ENCODE data around the gene CBFA2T3.

The CBFA2T3 gene

GRCh38 chr16:88951989-88952388 lies 25.0 kb downstream of the CBFA2T3 start:
- DNase-seq: no peak
- H3K9me3 ChIP-seq: no peaks in the 10 kb centered on the region
- H3K4me3 ChIP-seq: no peak overlapping the region
- H3K36me3 ChIP-seq: no peaks in the 10 kb centered on the region
- no peak overlapping the region for H3K27ac ChIP-seq
- intact Hi-C loops (cut with DNase I; ENCODE audit: low total_unique reads): no loop called here
- no peak for TF ChIP-seq CTCF (IDR thresholded peaks at IDR 0.05)
- no peaks in the 10 kb centered on the region for H3K4me1 ChIP-seq
- H3K27me3 ChIP-seq: peaks cover 0 to 50% of the 10 kb centered on the region in 2 donors

DNA sequence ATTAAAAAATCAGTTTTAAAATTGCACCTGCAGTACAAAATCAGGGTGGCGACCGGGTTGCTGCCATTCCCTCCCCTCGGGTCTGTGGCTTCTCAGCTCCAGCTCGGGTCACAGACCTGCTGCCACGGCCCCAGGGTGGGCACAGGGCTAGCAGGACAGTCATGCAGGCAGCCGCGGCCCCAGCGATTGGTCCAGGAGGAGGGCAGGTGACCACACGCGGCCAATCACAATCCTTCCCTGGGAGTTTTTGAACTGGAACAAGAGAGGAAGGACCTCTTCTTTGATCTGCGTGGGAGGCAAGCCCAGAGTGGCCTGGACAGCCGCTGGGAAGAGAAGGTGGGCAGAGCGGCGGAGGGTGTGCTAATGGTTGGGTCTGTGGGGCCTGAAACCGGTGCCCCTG lies 25.5 kb downstream of the CBFA2T3 start:
- H3K9me3 ChIP-seq: no peaks in the 10 kb centered on the region
- no peak for DNase-seq

DNA sequence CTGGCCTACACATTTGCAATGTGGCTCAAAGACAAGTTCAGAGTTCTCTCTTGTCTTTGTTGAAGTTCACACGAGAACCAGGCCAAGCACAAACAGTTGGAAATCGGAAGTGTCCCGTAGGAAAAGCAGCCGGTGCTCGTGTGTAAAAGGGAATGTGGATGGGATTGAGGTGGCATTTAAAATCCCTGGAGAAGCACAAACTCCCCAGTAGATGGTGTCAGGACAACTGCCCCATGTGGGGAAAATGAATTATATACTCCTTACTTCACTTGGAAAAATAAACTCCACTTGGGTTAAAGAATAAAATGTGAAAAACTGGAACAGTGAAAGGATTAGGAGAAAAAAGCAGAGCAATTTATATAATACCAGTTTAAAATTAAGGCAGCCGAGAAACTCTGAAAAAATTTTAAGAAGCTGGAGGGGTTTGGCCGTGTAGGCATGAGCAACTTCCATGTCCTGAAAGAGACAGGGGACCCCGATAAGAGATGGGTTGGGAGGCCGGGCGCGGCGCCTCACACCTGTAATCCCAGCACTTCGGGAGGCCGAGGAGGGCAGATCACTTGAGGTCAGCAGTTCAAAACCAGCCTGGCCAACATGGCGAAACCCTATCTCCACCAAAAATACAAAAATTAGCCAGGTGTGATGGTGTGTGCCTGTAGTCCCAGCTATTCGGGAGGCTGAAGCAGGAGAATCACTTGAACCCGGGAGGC lies 28.1 kb downstream of the CBFA2T3 start:
- DNase-seq: no peak
- Histone ChIP-seq H3K27ac (no peak overlapping the region), H3K4me3 (no peak overlapping the region), H3K27me3 (peaks cover 0 to 41% of the 10 kb centered on the region in 2 donors), H3K9me3 (no peaks in the 10 kb centered on the region), H3K4me1 (no peaks in the 10 kb centered on the region), H3K36me3 (no peaks in the 10 kb centered on the region)
- TF ChIP-seq CTCF (IDR thresholded peaks at IDR 0.05): no peak
- intact Hi-C loops (cut with DNase I; ENCODE audit: low total_unique reads): loop anchor here (10.0 kb wide), 1 partner anchor 266 kb away; the partner anchor contains the start of gene ZNF778

More for the DNA sequence above, 25.5 kb downstream of the CBFA2T3 start:
- intact Hi-C loops (cut with DNase I; ENCODE audit: low total_unique reads): no loop called here
- Histone ChIP-seq H3K4me3 (no peak overlapping the region), H3K4me1 (no peaks in the 10 kb centered on the region), H3K36me3 (no peaks in the 10 kb centered on the region), H3K27me3 (peaks cover 0 to 45% of the 10 kb centered on the region in 2 donors), H3K27ac (no peak overlapping the region)
- TF ChIP-seq CTCF (IDR thresholded peaks at IDR 0.05): no peak

DNA sequence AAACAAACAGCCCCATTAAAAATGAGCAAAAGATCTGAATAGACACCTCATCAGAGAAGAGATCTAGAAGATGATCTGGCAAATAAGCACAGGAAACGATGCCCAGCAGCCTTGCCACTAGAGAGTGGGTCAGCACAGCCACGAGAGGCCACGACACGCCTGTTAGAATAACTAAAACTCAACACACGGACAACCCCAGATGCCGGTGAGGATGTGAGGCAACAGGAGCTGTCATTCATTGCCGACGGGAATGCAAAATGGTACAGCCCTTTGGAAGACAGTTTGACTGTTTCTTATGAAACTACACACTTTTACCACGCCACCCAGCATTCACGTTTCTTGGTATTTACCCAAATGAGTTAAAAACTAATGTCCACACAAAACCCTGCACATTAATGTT lies 31.5 kb downstream of the CBFA2T3 start:
- no peaks in the 10 kb centered on the region for H3K9me3 ChIP-seq
- no peak overlapping the region for H3K27ac ChIP-seq
- H3K4me3 ChIP-seq: no peak overlapping the region
- no peak for DNase-seq
- intact Hi-C loops (cut with DNase I; ENCODE audit: low total_unique reads): loop anchor here (10.0 kb wide), 1 partner anchor 269 kb away; the partner anchor contains the start of gene ZNF778
- H3K4me1 ChIP-seq: peaks cover 0 to 15% (median 12%) of the 10 kb centered on the region in 4 donors
- H3K36me3 ChIP-seq: no peaks in the 10 kb centered on the region
- TF ChIP-seq CTCF (IDR thresholded peaks at IDR 0.05): no peak
- H3K27me3 ChIP-seq: peaks cover 0 to 48% of the 10 kb centered on the region in 2 donors

DNA sequence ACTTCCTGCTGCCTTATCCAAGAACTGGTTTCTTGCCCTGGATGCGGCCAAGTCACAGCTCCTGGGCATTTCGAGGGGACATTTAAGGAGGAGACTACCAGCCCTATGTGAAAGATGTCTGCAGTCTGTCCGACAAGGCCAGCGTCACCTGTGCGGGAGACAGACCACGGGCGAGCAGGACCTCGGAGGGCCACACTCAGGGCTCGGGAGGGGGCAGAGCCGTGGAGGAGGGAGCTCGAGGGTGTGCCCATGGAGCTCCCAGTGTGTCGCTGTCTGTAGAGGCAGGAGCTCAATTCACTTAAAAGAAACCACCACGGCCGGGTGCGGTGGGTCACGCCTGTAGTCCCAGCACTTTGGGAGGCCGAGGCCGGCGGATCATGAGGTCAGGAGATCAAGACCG lies 33.3 kb downstream of the CBFA2T3 start:
- Histone ChIP-seq H3K27me3 (peaks cover 0 to 66% of the 10 kb centered on the region in 2 donors), H3K4me3 (no peak overlapping the region), H3K36me3 (no peaks in the 10 kb centered on the region), H3K27ac (no peak overlapping the region), H3K9me3 (no peaks in the 10 kb centered on the region), H3K4me1 (peaks cover 0 to 31% (median 18%) of the 10 kb centered on the region in 4 donors)
- intact Hi-C loops (cut with DNase I; ENCODE audit: low total_unique reads): loop anchor here (10.0 kb wide), 1 partner anchor 271 kb away; the partner anchor contains the start of gene ZNF778
- no peak for TF ChIP-seq CTCF (IDR thresholded peaks at IDR 0.05)
- DNase-seq: no peak
